Adrenal gland (tissue), 5 donors: ENCODE results near the gene LYPD1.

Experiments used
- CTCF ChIP-seq, 6 experiments: fragments of 450-650 bp in 4 of 6; fragments of 200-600 bp in 2 of 6; sonication (generic) in 1 of 6; IDR thresholded peaks; 1 replicate in 5 of 6; 2 replicates in 1 of 6; pipeline versions ENCODE4 v1.5.1 to v1.8.0; 2016 to 2021; ENCODE audit warnings: antibody characterized with exemption in 6 of 6, mild to moderate bottlenecking in 2 of 6, moderate library complexity in 1 of 6
- POLR2A ChIP-seq, 2 donors: fragments of 450-650 bp; IDR thresholded peaks; one replicate each; pipeline ENCODE4 v1.6.1; 2017; ENCODE audit warnings: antibody characterized with exemption in 2 of 2, mild to moderate bottlenecking in 2 of 2, moderate library complexity in 1 of 2
- donor health status: DM: no; HTN: no; CAD: no.

GRCh38 chr2:132669908-132670495, at the start of gene LYPD1:
- TF ChIP-seq CTCF (IDR thresholded peaks at IDR 0.05): no peak
- no peak for TF ChIP-seq POLR2A (IDR thresholded peaks at IDR 0.05)
